SK-N-SH (cell line): ENCODE results near the gene ACOXL. TPM values are rescaled to one million over a fixed set of nuclear protein-coding genes. Genes with fewer than 3 reads are reported as not detected.

Experiments
- CTCF ChIA-PET: fragments of 300-600, 350-600 bp; formaldehyde crosslinking; extraction: SDS; loops from one replicate; lab custom pipeline; 2021; lab: Yijun Ruan, JAX
- POLR2A ChIA-PET: fragments of 350-600 bp; sonication (Branson Sonifier 250); formaldehyde crosslinking; extraction: SDS; loops from one replicate; lab custom pipeline; 2020; ENCODE audit warnings: antibody characterized with exemption, inconsistent platforms; lab: Yijun Ruan, JAX
- DNase-seq: peaks from one replicate; pipeline ENCODE4 v3.0.0; 2012
- H2AFZ ChIP-seq: fragments of 200-600 bp; sonication (generic); 2 replicates; pipeline ENCODE4 v1.8.1; 2016; ENCODE audit warnings: antibody characterized with exemption, mild to moderate bottlenecking, low read depth
- H3F3A ChIP-seq: fragments of 200-600 bp; sonication (generic); replicated peaks from 2 replicates; pipeline ENCODE3; 2016; ENCODE audit warnings: antibody characterized with exemption, mild to moderate bottlenecking; ENCODE audit not compliant: insufficient read depth
- H3K27ac ChIP-seq, 2 experiments: fragments of 200-500 bp in 1 of 2; fragments of 200-600 bp in 1 of 2; sonication (Bioruptor generic) in 1 of 2; sonication (generic), shearing (Covaris generic) in 1 of 2; 2 replicates each; pipeline versions ENCODE4 v1.5.1 to v1.6.1; 2014 to 2016; ENCODE audit warnings: low read depth in 2 of 2, inconsistent platforms in 1 of 2, low read length in 1 of 2, mild to moderate bottlenecking in 1 of 2, mixed read lengths in 1 of 2
- H3K27me3 ChIP-seq: fragments of 200-600 bp; sonication (generic), shearing (Covaris generic); 2 replicates; pipeline ENCODE4 v1.6.1; 2016; ENCODE audit warnings: mixed run types; ENCODE audit not compliant: insufficient read depth
- H3K36me3 ChIP-seq, 2 experiments: fragments of 200-500 bp in 1 of 2; fragments of 200-600 bp in 1 of 2; sonication (Bioruptor generic) in 1 of 2; sonication (generic) in 1 of 2; replicated peaks in 1 of 2; 2 replicates each; pipeline versions ENCODE3 to v1.5.1; 2014 to 2016; ENCODE audit warnings: low read length in 1 of 2, mild to moderate bottlenecking in 1 of 2; ENCODE audit not compliant: insufficient read depth in 2 of 2, control insufficient read depth in 1 of 2
- H3K4me1 ChIP-seq, 2 experiments: fragments of 200-500 bp in 1 of 2; fragments of 200-600 bp in 1 of 2; sonication (Bioruptor generic) in 1 of 2; sonication (generic), shearing (Covaris generic) in 1 of 2; 2 replicates each; pipeline versions ENCODE4 v1.5.1 to v1.6.1; 2014 to 2016; ENCODE audit warnings: low read depth in 1 of 2, low read length in 1 of 2, mixed run types in 1 of 2; ENCODE audit not compliant: insufficient read depth in 2 of 2, control insufficient read depth in 1 of 2
- H3K4me2 ChIP-seq: fragments of 200-600 bp; sonication (generic), shearing (Covaris generic); 2 replicates; pipeline ENCODE4 v1.6.1; 2017; ENCODE audit warnings: mixed run types
- H3K4me3 ChIP-seq, 2 experiments: fragments of 200-500 bp in 1 of 2; fragments of 200-600 bp in 1 of 2; sonication (Bioruptor generic) in 1 of 2; sonication (generic), shearing (Covaris generic) in 1 of 2; 2 replicates each; pipeline versions ENCODE4 v1.5.1 to v1.8.1; 2014 to 2016; ENCODE audit warnings: low read depth in 2 of 2, inconsistent platforms in 1 of 2, low read length in 1 of 2, mild to moderate bottlenecking in 1 of 2, mixed read lengths in 1 of 2, moderate library complexity in 1 of 2
- H3K79me2 ChIP-seq: fragments of 200-600 bp; sonication (generic); 2 replicates; pipeline ENCODE4 v1.8.1; 2017; ENCODE audit warnings: mild to moderate bottlenecking; ENCODE audit not compliant: insufficient read depth
- H3K9ac ChIP-seq: fragments of 200-600 bp; sonication (generic); 2 replicates; pipeline ENCODE4 v1.6.1; 2017; ENCODE audit warnings: mixed run types
- H3K9me2 ChIP-seq: fragments of 200-600 bp; sonication (generic); 2 replicates; pipeline ENCODE4 v1.6.1; 2017; ENCODE audit warnings: mixed run types
- H3K9me3 ChIP-seq: fragments of 200-600 bp; sonication (generic); 2 replicates; pipeline ENCODE4 v1.6.1; 2017; ENCODE audit warnings: mixed run types, mild to moderate bottlenecking, moderate library complexity
- H4K20me1 ChIP-seq: fragments of 200-600 bp; sonication (generic); 2 replicates; pipeline ENCODE4 v1.6.1; 2017; ENCODE audit warnings: mild to moderate bottlenecking, mixed run types; ENCODE audit not compliant: insufficient read depth
- CTCF ChIP-seq: fragments of 200-600 bp; sonication (generic); IDR thresholded peaks from 2 replicates; pipeline ENCODE4 v1.6.1; 2017; ENCODE audit warnings: antibody characterized with exemption, mild to moderate bottlenecking, moderate library complexity
- ELF1 ChIP-seq: IDR thresholded peaks from 2 replicates; pipeline ENCODE4 v1.4.0; 2012
- EP300 ChIP-seq, 2 experiments: IDR thresholded peaks; 2 replicates each; pipeline versions ENCODE4 v1.4.0 to v1.6.1; 2012; ENCODE audit warnings: borderline replicate concordance in 1 of 2, low read depth in 1 of 2, low read length in 1 of 2
- EZH2phosphoT487 ChIP-seq: fragments of 200-600 bp; sonication (generic); IDR thresholded peaks from 2 replicates; pipeline ENCODE4 v1.6.1; 2017; ENCODE audit warnings: low read depth, mixed run types, mild to moderate bottlenecking, antibody characterized with exemption, moderate library complexity, borderline replicate concordance
- FOSL2 ChIP-seq: IDR thresholded peaks from 2 replicates; pipeline ENCODE4 v1.4.0; 2012; ENCODE audit warnings: low read depth, mild to moderate bottlenecking, moderate library complexity, borderline replicate concordance
- FOXJ3 ChIP-seq: sonication (generic); formaldehyde crosslinking; IDR thresholded peaks from 2 replicates; pipeline ENCODE4 v1.5.1; 2020; ENCODE audit warnings: mild to moderate bottlenecking, missing genetic modification reagents
- FOXM1 ChIP-seq: IDR thresholded peaks from 2 replicates; pipeline ENCODE4 v1.4.0; 2012; ENCODE audit warnings: low read depth, mild to moderate bottlenecking
- GABPA ChIP-seq: IDR thresholded peaks from 2 replicates; pipeline ENCODE4 v1.4.0; 2012; ENCODE audit warnings: low read depth, mild to moderate bottlenecking
- IRF3 ChIP-seq: fragments of 150-350 bp; IDR thresholded peaks from 2 replicates; pipeline ENCODE4 v1.6.1; 2016; ENCODE audit warnings: mild to moderate bottlenecking, low read depth, low read length
- JUND ChIP-seq: IDR thresholded peaks from 2 replicates; pipeline ENCODE4 v1.4.0; 2012
- MAX ChIP-seq: IDR thresholded peaks from 2 replicates; pipeline ENCODE4 v1.4.0; 2012; ENCODE audit warnings: low read depth
- MEF2A ChIP-seq: IDR thresholded peaks from 2 replicates; pipeline ENCODE4 v1.4.0; 2012; ENCODE audit warnings: low read depth, borderline replicate concordance
- NRF1 ChIP-seq: IDR thresholded peaks from 2 replicates; pipeline ENCODE4 v1.6.1; 2012; ENCODE audit warnings: low read depth, mild to moderate bottlenecking, low read length
- RCOR1 ChIP-seq: fragments of 150-350 bp; IDR thresholded peaks from 2 replicates; pipeline ENCODE4 v1.6.1; 2017; ENCODE audit warnings: antibody characterized with exemption, low read length
- REST ChIP-seq: IDR thresholded peaks from 2 replicates; pipeline ENCODE4 v1.6.1; 2012; ENCODE audit warnings: mild to moderate bottlenecking, low read depth, low read length, moderate library complexity
- RFX5 ChIP-seq: IDR thresholded peaks from 2 replicates; pipeline ENCODE4 v1.6.1; 2012; ENCODE audit warnings: mild to moderate bottlenecking, improper control_type of control experiment, low read length
- RXRA ChIP-seq: IDR thresholded peaks from 2 replicates; pipeline ENCODE4 v1.4.0; 2012; ENCODE audit warnings: low read depth, mild to moderate bottlenecking, borderline replicate concordance
- SIN3A ChIP-seq: IDR thresholded peaks from 2 replicates; pipeline ENCODE4 v1.6.1; 2012; ENCODE audit warnings: low read depth, mild to moderate bottlenecking, low read length, moderate library complexity, borderline replicate concordance
- SMC3 ChIP-seq: IDR thresholded peaks from 2 replicates; pipeline ENCODE4 v1.6.1; 2012; ENCODE audit warnings: low read depth, low read length, improper control_type of control experiment
- TAF1 ChIP-seq: IDR thresholded peaks from 2 replicates; pipeline ENCODE4 v1.6.1; 2012; ENCODE audit warnings: low read depth, mild to moderate bottlenecking, low read length, moderate library complexity, borderline replicate concordance
- TCF12 ChIP-seq: IDR thresholded peaks from 2 replicates; pipeline ENCODE4 v1.4.0; 2012
- YY1 ChIP-seq: IDR thresholded peaks from 2 replicates; pipeline ENCODE4 v1.4.0; 2012; ENCODE audit warnings: low read depth, mild to moderate bottlenecking
- WGBS: methylation state at CpG from one replicate; pipeline ENCODE4 v1.1.6; 2017; ENCODE audit warnings: low lambda C conversion rate; 5-methylcytosine and 5-hydroxymethylcytosine counted together
- polyA plus RNA-seq, 3 experiments: library from polyadenylated mRNA; depleted of rRNA; stranded (reverse); fragments of >200 nt; gene quantifications; 2 replicates each; pipeline ENCODE4 v1.2.3, GENCODE V29; 2012

ACOXL gene
- polyA plus RNA-seq, 1 of the 3 experiments (the other 2 are of a cell fraction) = not detected

GRCh38 chr2:110852051-110852450, 119.7 kb downstream of the ACOXL start:
- H3K9me3 ChIP-seq = no peaks in the 10 kb centered on the region
- CTCF ChIA-PET = interaction anchor here (0.8 to 1.5 kb wide), 2 partner anchors 10 to 40 kb away, joined by 3 read pairs; no protein-coding TSS in a partner anchor
- no peak for TF ChIP-seq EZH2phosphoT487
- no peak for TF ChIP-seq RXRA
- TF ChIP-seq EP300 (IDR thresholded peaks at IDR 0.05; ENCODE audit: borderline replicate concordance in 1 of 2, low read depth in 1 of 2, low read length in 1 of 2) = no peak
- TF ChIP-seq REST = no peak
- TF ChIP-seq IRF3 = no peak
- no peak for TF ChIP-seq YY1
- no peak for TF ChIP-seq NRF1
- TF ChIP-seq JUND = no peak
- TF ChIP-seq GABPA = no peak
- TF ChIP-seq RFX5 = no peak
- H3K79me2 ChIP-seq = no peaks in the 10 kb centered on the region
- H3K4me2 ChIP-seq = no peak overlapping the region
- no peak for DNase-seq
- no peaks in the 10 kb centered on the region for H3F3A ChIP-seq
- WGBS = 59% methylated on average over 7 of the region's 11 CpGs
- no peaks in the 10 kb centered on the region for H3K9me2 ChIP-seq
- no peak overlapping the region for H3K27ac ChIP-seq
- no peaks in the 10 kb centered on the region for H3K4me1 ChIP-seq
- no peaks in the 10 kb centered on the region for H3K36me3 ChIP-seq
- H4K20me1 ChIP-seq = no peaks in the 10 kb centered on the region
- no peaks in the 10 kb centered on the region for H3K27me3 ChIP-seq
- POLR2A ChIA-PET = no interaction called here
- H2AFZ ChIP-seq = no peak overlapping the region
- no peak overlapping the region for H3K9ac ChIP-seq
- no peak overlapping the region for H3K4me3 ChIP-seq

- Histone ChIP-seq H3K36me3 (no peaks in the 10 kb centered on the region), H3K4me2 (no peak overlapping the region), H3F3A (no peaks in the 10 kb centered on the region), H3K27ac (no peak overlapping the region), H3K27me3 (no peaks in the 10 kb centered on the region; the same call in 1 of the 2 replicates), H3K9me2 (no peaks in the 10 kb centered on the region), H3K4me3 (no peak overlapping the region), H3K9ac (no peak overlapping the region), H3K4me1 (no peaks in the 10 kb centered on the region), H3K9me3 (no peaks in the 10 kb centered on the region), H2AFZ (no peak overlapping the region), H3K79me2 (no peaks in the 10 kb centered on the region), H4K20me1 (no peaks in the 10 kb centered on the region)
- CTCF ChIA-PET = interaction anchor here (1.0 to 1.5 kb wide), 4 partner anchors 11 to 41 kb away, joined by 3 to 4 read pairs (median 3); no protein-coding TSS in a partner anchor
- 64% methylated on average over 7 of the region's 8 CpGs for WGBS
- DNase-seq = no peak
- POLR2A ChIA-PET = no interaction called here
- TF ChIP-seq ELF1 (no peak), JUND (no peak), MAX (no peak), NRF1 (no peak), EP300 (IDR thresholded peaks at IDR 0.05; ENCODE audit: borderline replicate concordance in 1 of 2, low read depth in 1 of 2, low read length in 1 of 2) (no peak), RXRA (no peak), MEF2A (no peak), CTCF (no peak), SMC3 (no peak), TCF12 (no peak), TAF1 (no peak), RCOR1 (no peak), FOXM1 (no peak), FOXJ3 (CRISPR knock-in tag) (no peak), SIN3A (no peak), FOSL2 (no peak)
Measured at GRCh38 chr2:110852541-110853263, 120.3 kb downstream of the ACOXL start.
